HG03103 (cell line): Measurements from ENCODE around the gene ANKAR.
A peak's percentile ranks its signal among the peaks of the same experiment; 100 is the strongest.
"Not testable (repeated sequence)": the region's sequence is repeated elsewhere in the genome, so short reads cannot be mapped to it uniquely, and the experiment has no call there.

ENCODE experiments used
- ATAC-seq: cut with Tn5 transposase; IDR thresholded peaks from one replicate; pipeline ENCODE4 v1.9.1; 2021; ENCODE audit warnings: low read depth; ENCODE audit not compliant: unreplicated experiment

Gene ANKAR

GRCh38 chr2:189658306-189659212, 15.9 kb upstream of the ANKAR start:
- no peak for ATAC-seq

- ATAC-seq = no peak
These were observed 14.7 kb upstream of the ANKAR start for GRCh38 chr2:189659734-189660133.

GRCh38 chr2:189660803-189661147, 13.7 kb upstream of the ANKAR start:
- ATAC-seq = no peak

GRCh38 chr2:189661148-189661956, 13.1 kb upstream of the ANKAR start, which contains the start of gene ASNSD1:
ASNSD1 (plus strand) TSS chr2:189661459; CDS start chr2:189666133, 4,674 bp downstream.
- ATAC-seq = peak; percentile 92

- ATAC-seq = no peak
These were observed 12.5 kb upstream of the ANKAR start for GRCh38 chr2:189661957-189662321.

GRCh38 chr2:189662669-189663226, 11.7 kb upstream of the ANKAR start:
- no peak for ATAC-seq

GRCh38 chr2:189663319-189663718, 11.2 kb upstream of the ANKAR start:
- not testable (repeated sequence) for ATAC-seq

GRCh38 chr2:189669913-189670312, 4.6 kb upstream of the ANKAR start:
- ATAC-seq = no peak

GRCh38 chr2:189673661-189674373, 653 bp upstream of the ANKAR start:
- no peak for ATAC-seq

GRCh38 chr2:189676471-189676870, 2.0 kb downstream of the ANKAR start:
- ATAC-seq = no peak

GRCh38 chr2:189679226-189679625, 4.8 kb downstream of the ANKAR start:
- no peak for ATAC-seq

GRCh38 chr2:189681203-189681602, 6.7 kb downstream of the ANKAR start:
- no peak for ATAC-seq

- ATAC-seq = no peak
These were observed 7.4 kb downstream of the ANKAR start for GRCh38 chr2:189681903-189682302.

GRCh38 chr2:189683348-189683747, 8.9 kb downstream of the ANKAR start:
- no peak for ATAC-seq

GRCh38 chr2:189684811-189685210, 10.3 kb downstream of the ANKAR start:
- ATAC-seq = no peak

GRCh38 chr2:189685540-189686229, 11.2 kb downstream of the ANKAR start:
- peak; percentile 50 for ATAC-seq

- ATAC-seq = not testable (repeated sequence)
These were observed 13.3 kb downstream of the ANKAR start for GRCh38 chr2:189687796-189688195.

- no peak for ATAC-seq
These were observed 21.8 kb downstream of the ANKAR start for GRCh38 chr2:189696223-189696622.

GRCh38 chr2:189698020-189698887, 23.8 kb downstream of the ANKAR start:
- peak; percentile 74 for ATAC-seq
